Measurements from ENCODE around the gene APLN.

The APLN gene

GRCh38 chrX:129647418-129648410 lies 7.0 kb downstream of the APLN start:
- H3K4me3 ChIP-seq, result no peak overlapping the region
- H3K27ac ChIP-seq, result no peak overlapping the region

- no peak overlapping the region for H3K27ac ChIP-seq
- no peak overlapping the region for H3K4me3 ChIP-seq
Observed at GRCh38 chrX:129646566-129647417, 8.0 kb downstream of the APLN start.

- no peak overlapping the region for H3K27ac ChIP-seq
Observed at GRCh38 chrX:129642641-129643040, 12.1 kb downstream of the APLN start.

GRCh38 chrX:129641941-129642340 lies 12.8 kb downstream of the APLN start:
- no peak overlapping the region for H3K27ac ChIP-seq
- no peak overlapping the region for H3K4me3 ChIP-seq

More at GRCh38 chrX:129642641-129643040, 12.1 kb downstream of the APLN start:
- no peak overlapping the region for H3K4me3 ChIP-seq

GRCh38 chrX:129641469-129641868 lies 13.3 kb downstream of the APLN start:
- H3K4me3 ChIP-seq, result no peak overlapping the region

GRCh38 chrX:129640737-129641136 lies 14.0 kb downstream of the APLN start:
- no peak overlapping the region for H3K27ac ChIP-seq
- H3K4me3 ChIP-seq, result no peak overlapping the region

More at GRCh38 chrX:129641469-129641868, 13.3 kb downstream of the APLN start:
- no peak overlapping the region for H3K27ac ChIP-seq

- no peak overlapping the region for H3K27ac ChIP-seq
- H3K4me3 ChIP-seq, result no peak overlapping the region
Observed at GRCh38 chrX:129638917-129639316, 15.8 kb downstream of the APLN start.

- no peak overlapping the region for H3K4me3 ChIP-seq
- H3K27ac ChIP-seq, result no peak overlapping the region
Observed at GRCh38 chrX:129637217-129638109, 17.3 kb downstream of the APLN start.

- peak overlapping the region in 1 of 21 experiments; percentile 0 for H3K27ac ChIP-seq
- H3K4me3 ChIP-seq, result no peak overlapping the region
Observed at GRCh38 chrX:129636175-129636681, 18.5 kb downstream of the APLN start.

GRCh38 chrX:129634541-129634940 lies 20.2 kb downstream of the APLN start:
- peak overlapping the region in 1 of 21 experiments; percentile 16 for H3K27ac ChIP-seq
- H3K4me3 ChIP-seq, result no peak overlapping the region

GRCh38 chrX:129632443-129632842 lies 22.3 kb downstream of the APLN start:
- Histone ChIP-seq H3K4me3 (no peak overlapping the region), H3K27ac (no peak overlapping the region)

GRCh38 chrX:129631849-129632248 lies 22.9 kb downstream of the APLN start:
- H3K27ac ChIP-seq, result peak overlapping the region in 1 of 21 experiments; percentile 54

GRCh38 chrX:129629837-129630236 lies 24.9 kb downstream of the APLN start:
- Histone ChIP-seq H3K27ac (peak overlapping the region in 3 of 21 experiments; percentile 1 to 52 (median 31)), H3K4me3 (no peak overlapping the region)

More at GRCh38 chrX:129631849-129632248, 22.9 kb downstream of the APLN start:
- no peak overlapping the region for H3K4me3 ChIP-seq

GRCh38 chrX:129626026-129626425 lies 28.7 kb downstream of the APLN start:
- Histone ChIP-seq H3K27ac (no peak overlapping the region), H3K4me3 (no peak overlapping the region)

GRCh38 chrX:129622757-129623301 lies 31.9 kb downstream of the APLN start:
- no peak overlapping the region for H3K4me3 ChIP-seq
- no peak overlapping the region for H3K27ac ChIP-seq

GRCh38 chrX:129618997-129619396 lies 35.8 kb downstream of the APLN start:
- no peak overlapping the region for H3K27ac ChIP-seq
- no peak overlapping the region for H3K4me3 ChIP-seq

GRCh38 chrX:129617420-129617819 lies 37.3 kb downstream of the APLN start:
- no peak overlapping the region for H3K27ac ChIP-seq
- H3K4me3 ChIP-seq, result no peak overlapping the region

GRCh38 chrX:129614481-129615255 lies 40.1 kb downstream of the APLN start:
- no peak overlapping the region for H3K27ac ChIP-seq
- H3K4me3 ChIP-seq, result no peak overlapping the region
